ENCODE data around the gene ARMC9.

ARMC9 gene

GRCh38 chr2:231204146-231204545 is 5.7 kb downstream of the ARMC9 start:
- H3K4me3 ChIP-seq (ENCODE audit: low read depth, low read length), result no peak overlapping the region
- TF ChIP-seq, protein P1, sequence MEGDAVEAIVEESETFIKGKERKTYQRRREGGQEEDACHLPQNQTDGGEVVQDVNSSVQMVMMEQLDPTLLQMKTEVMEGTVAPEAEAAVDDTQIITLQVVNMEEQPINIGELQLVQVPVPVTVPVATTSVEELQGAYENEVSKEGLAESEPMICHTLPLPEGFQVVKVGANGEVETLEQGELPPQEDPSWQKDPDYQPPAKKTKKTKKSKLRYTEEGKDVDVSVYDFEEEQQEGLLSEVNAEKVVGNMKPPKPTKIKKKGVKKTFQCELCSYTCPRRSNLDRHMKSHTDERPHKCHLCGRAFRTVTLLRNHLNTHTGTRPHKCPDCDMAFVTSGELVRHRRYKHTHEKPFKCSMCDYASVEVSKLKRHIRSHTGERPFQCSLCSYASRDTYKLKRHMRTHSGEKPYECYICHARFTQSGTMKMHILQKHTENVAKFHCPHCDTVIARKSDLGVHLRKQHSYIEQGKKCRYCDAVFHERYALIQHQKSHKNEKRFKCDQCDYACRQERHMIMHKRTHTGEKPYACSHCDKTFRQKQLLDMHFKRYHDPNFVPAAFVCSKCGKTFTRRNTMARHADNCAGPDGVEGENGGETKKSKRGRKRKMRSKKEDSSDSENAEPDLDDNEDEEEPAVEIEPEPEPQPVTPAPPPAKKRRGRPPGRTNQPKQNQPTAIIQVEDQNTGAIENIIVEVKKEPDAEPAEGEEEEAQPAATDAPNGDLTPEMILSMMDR (IDR thresholded peaks at IDR 0.05; ENCODE audit: borderline replicate concordance, insufficient read depth, low read depth, low read length), result no peak

GRCh38 chr2:231204581-231204980 is 6.2 kb downstream of the ARMC9 start:
- TF ChIP-seq, protein P1 (IDR thresholded peaks at IDR 0.05; ENCODE audit: borderline replicate concordance, insufficient read depth, low read depth, low read length), result no peak
- no peak overlapping the region for H3K4me3 ChIP-seq (ENCODE audit: low read depth, low read length)

DNA sequence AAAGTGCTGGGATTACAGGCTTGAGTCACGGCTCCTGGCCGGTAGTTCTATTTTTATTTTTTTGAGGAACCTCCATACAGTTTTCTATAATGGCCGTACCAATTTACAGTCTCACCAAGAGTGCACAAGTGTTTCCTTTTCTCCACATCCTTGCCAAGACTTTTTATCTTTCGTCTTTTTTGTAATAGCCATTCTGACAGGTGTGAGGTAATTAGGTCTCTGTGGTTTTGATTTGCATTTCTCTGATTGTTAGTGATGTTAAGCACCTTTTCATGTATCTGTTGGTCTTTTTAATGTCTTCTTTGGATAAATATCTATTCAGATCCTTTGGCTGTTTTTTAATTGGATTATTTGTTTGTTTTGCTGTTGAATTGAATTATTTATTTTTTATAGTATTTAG is 9.3 kb downstream of the ARMC9 start:
- TF ChIP-seq, protein P1 (IDR thresholded peaks at IDR 0.05; ENCODE audit: borderline replicate concordance, insufficient read depth, low read depth, low read length), result no peak
- H3K4me3 ChIP-seq (ENCODE audit: low read depth, low read length), result no peak overlapping the region

- H3K4me3 ChIP-seq (ENCODE audit: low read depth, low read length), result no peak overlapping the region
- TF ChIP-seq, protein P1 (IDR thresholded peaks at IDR 0.05; ENCODE audit: borderline replicate concordance, insufficient read depth, low read depth, low read length), result no peak
These were observed 12.4 kb downstream of the ARMC9 start for GRCh38 chr2:231210782-231211181.

GRCh38 chr2:231211486-231211885 is 13.1 kb downstream of the ARMC9 start:
- TF ChIP-seq, protein P1 (IDR thresholded peaks at IDR 0.05; ENCODE audit: borderline replicate concordance, insufficient read depth, low read depth, low read length), result no peak

GRCh38 chr2:231212329-231212845 is 14.0 kb downstream of the ARMC9 start:
- TF ChIP-seq, protein P1 (IDR thresholded peaks at IDR 0.05; ENCODE audit: borderline replicate concordance, insufficient read depth, low read depth, low read length), result no peak
- no peak overlapping the region for H3K4me3 ChIP-seq (ENCODE audit: low read depth, low read length)

More at GRCh38 chr2:231211486-231211885, 13.1 kb downstream of the ARMC9 start:
- H3K4me3 ChIP-seq (ENCODE audit: low read depth, low read length), result no peak overlapping the region

- TF ChIP-seq, protein P1 (IDR thresholded peaks at IDR 0.05; ENCODE audit: borderline replicate concordance, insufficient read depth, low read depth, low read length), result no peak
- H3K4me3 ChIP-seq (ENCODE audit: low read depth, low read length), result no peak overlapping the region
These were observed 15.7 kb downstream of the ARMC9 start for GRCh38 chr2:231213931-231214642.

All from GM12875 (cell line).